OCI-LY7 (cell line): ENCODE data around the gene TAS2R20. TPM values are rescaled to one million over a fixed set of nuclear protein-coding genes. Genes with fewer than 3 reads are reported as not detected.

ENCODE experiments used
- BruUV-seq: library from RNA; stranded (reverse); fragments of 400-500 nt; replicated peaks from 2 replicates; lab custom pipeline; 2021; lab: Mats Ljungman, UMichigan
- CTCF ChIA-PET: fragments of 300-600 bp; sonication (Branson Sonifier 250); formaldehyde crosslinking; loops from one replicate; lab custom pipeline; 2022; ENCODE audit warnings: antibody characterized with exemption; ENCODE audit not compliant: unreplicated experiment; lab: Charles Lee
- POLR2A ChIA-PET: fragments of 300-600 bp; sonication (Branson Sonifier 250); formaldehyde crosslinking; loops from one replicate; lab custom pipeline; 2022; ENCODE audit warnings: antibody characterized with exemption; lab: Charles Lee
- DNase-seq: peaks from one replicate; pipeline ENCODE4 v3.0.0-alpha.2; 2015; ENCODE audit warnings: low spot score
- H2AFZ ChIP-seq: fragments of 200-600 bp; sonication (generic), shearing (Covaris generic); 2 replicates; pipeline ENCODE4 v1.6.1; 2014; ENCODE audit warnings: mild to moderate bottlenecking, antibody characterized with exemption, low read length, moderate library complexity
- H3K27ac ChIP-seq: fragments of 200-600 bp; sonication (generic); 2 replicates; pipeline ENCODE4 v1.5.1; 2014; ENCODE audit warnings: mixed run types, low read depth, mild to moderate bottlenecking, moderate library complexity, low read length, inconsistent platforms; ENCODE audit not compliant: poor library complexity, severe bottlenecking
- H3K36me3 ChIP-seq: fragments of 200-600 bp; sonication (generic); 2 replicates; pipeline ENCODE4 v1.6.1; 2014; ENCODE audit warnings: mild to moderate bottlenecking, antibody characterized with exemption, low read length, moderate library complexity, mixed read lengths; ENCODE audit not compliant: insufficient read depth
- H3K4me1 ChIP-seq: fragments of 200-600 bp; sonication (generic); 2 replicates; pipeline ENCODE4 v1.5.1; 2014; ENCODE audit warnings: mild to moderate bottlenecking, low read length; ENCODE audit not compliant: insufficient read depth, poor library complexity, severe bottlenecking
- H3K4me2 ChIP-seq: fragments of 200-600 bp; sonication (generic); 2 replicates; pipeline ENCODE4 v1.6.1; 2014; ENCODE audit warnings: mild to moderate bottlenecking, low read length
- H3K4me3 ChIP-seq: fragments of 200-600 bp; sonication (generic); 2 replicates; pipeline ENCODE4 v1.5.1; 2014; ENCODE audit warnings: mild to moderate bottlenecking, low read depth, low read length; ENCODE audit not compliant: poor library complexity, severe bottlenecking
- H3K79me2 ChIP-seq: fragments of 200-600 bp; sonication (generic); 2 replicates; pipeline ENCODE4 v1.6.1; 2016; ENCODE audit warnings: low read depth, mild to moderate bottlenecking, low read length, moderate library complexity, mixed read lengths; ENCODE audit not compliant: insufficient read depth
- H3K9me2 ChIP-seq: fragments of 200-600 bp; sonication (generic); 2 replicates; pipeline ENCODE4 v1.6.1; 2016; ENCODE audit warnings: mild to moderate bottlenecking, low read length, mixed read lengths; ENCODE audit not compliant: insufficient read depth
- H3K9me3 ChIP-seq: fragments of 200-600 bp; sonication (generic); 2 replicates; pipeline ENCODE4 v1.6.1; 2014; ENCODE audit warnings: mild to moderate bottlenecking, mixed run types, low read length, mixed read lengths
- H4K20me1 ChIP-seq: fragments of 200-600 bp; sonication (generic); 2 replicates; pipeline ENCODE4 v1.6.1; 2014; ENCODE audit warnings: mild to moderate bottlenecking, antibody characterized with exemption, low read length, moderate library complexity, mixed read lengths; ENCODE audit not compliant: insufficient read depth
- EZH2phosphoT487 ChIP-seq: fragments of 200-600 bp; sonication (generic); IDR thresholded peaks from 2 replicates; pipeline ENCODE4 v1.6.1; 2018; ENCODE audit warnings: low read depth, borderline replicate concordance, mild to moderate bottlenecking, mixed run types, antibody characterized with exemption, low read length, moderate library complexity, mixed read lengths
- intact Hi-C: fragments of 100-400 bp; cut with micrococcal nuclease; formaldehyde crosslinking; loops from one replicate; pipeline ENCODE4 v1.10.0; 2022; ENCODE audit not compliant: unreplicated experiment
- total RNA-seq, 2 experiments: library from RNA; depleted of rRNA in 1 of 2; stranded (reverse); fragments of >200 nt in 1 of 2; shearing (Covaris generic) in 1 of 2; gene quantifications; 2 replicates each; pipeline ENCODE4 v1.2.3, GENCODE V29; 2014 to 2022
- TF ChIP-seq, protein P1 (sequence below): fragments of 200-600 bp; sonication (generic); conservative IDR thresholded peaks from 2 replicates; pipeline ENCODE4 v1.5.1; 2014; ENCODE audit warnings: mild to moderate bottlenecking, antibody characterized with exemption, low read length, moderate library complexity, mixed read lengths

Gene TAS2R20
- total RNA-seq, 2 experiments from 2014 or later: 1.9 to 2.1 TPM

DNA sequence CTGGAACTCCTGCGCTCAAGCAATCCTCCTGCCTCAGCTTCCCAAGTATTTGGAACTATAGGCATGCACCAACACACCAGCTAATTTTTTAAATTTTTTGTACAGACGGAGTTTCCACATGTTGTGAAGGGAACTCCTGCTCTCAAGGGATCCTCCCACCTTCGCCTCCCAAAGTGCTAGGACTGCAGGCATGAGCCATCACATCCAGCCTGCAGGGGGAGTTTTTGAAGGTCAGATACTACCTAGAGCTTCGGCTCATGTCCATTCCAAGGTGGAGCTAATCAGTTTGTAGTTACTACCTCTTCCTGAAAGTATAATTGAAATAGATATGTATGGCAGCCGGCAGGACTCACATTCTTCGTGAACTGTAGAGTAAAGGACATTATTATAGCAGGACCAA is 28.0 kb upstream of the TAS2R20 start:
- H4K20me1 ChIP-seq: no peaks in the 10 kb centered on the region
- CTCF ChIA-PET: no interaction called here
- H3K4me3 ChIP-seq: no peak overlapping the region
- no peaks in the 10 kb centered on the region for H3K9me2 ChIP-seq
- H3K9me3 ChIP-seq: no peaks in the 10 kb centered on the region
- no peak overlapping the region for H3K4me2 ChIP-seq
- no TSS peak for BruUV-seq
- H3K4me1 ChIP-seq: no peaks in the 10 kb centered on the region
- H2AFZ ChIP-seq: no peak overlapping the region
- H3K79me2 ChIP-seq: no peaks in the 10 kb centered on the region
- POLR2A ChIA-PET: no interaction called here
- DNase-seq: peak; percentile 3
- no peaks in the 10 kb centered on the region for H3K36me3 ChIP-seq
- TF ChIP-seq, protein P1, sequence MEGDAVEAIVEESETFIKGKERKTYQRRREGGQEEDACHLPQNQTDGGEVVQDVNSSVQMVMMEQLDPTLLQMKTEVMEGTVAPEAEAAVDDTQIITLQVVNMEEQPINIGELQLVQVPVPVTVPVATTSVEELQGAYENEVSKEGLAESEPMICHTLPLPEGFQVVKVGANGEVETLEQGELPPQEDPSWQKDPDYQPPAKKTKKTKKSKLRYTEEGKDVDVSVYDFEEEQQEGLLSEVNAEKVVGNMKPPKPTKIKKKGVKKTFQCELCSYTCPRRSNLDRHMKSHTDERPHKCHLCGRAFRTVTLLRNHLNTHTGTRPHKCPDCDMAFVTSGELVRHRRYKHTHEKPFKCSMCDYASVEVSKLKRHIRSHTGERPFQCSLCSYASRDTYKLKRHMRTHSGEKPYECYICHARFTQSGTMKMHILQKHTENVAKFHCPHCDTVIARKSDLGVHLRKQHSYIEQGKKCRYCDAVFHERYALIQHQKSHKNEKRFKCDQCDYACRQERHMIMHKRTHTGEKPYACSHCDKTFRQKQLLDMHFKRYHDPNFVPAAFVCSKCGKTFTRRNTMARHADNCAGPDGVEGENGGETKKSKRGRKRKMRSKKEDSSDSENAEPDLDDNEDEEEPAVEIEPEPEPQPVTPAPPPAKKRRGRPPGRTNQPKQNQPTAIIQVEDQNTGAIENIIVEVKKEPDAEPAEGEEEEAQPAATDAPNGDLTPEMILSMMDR: peak; percentile 39; the same call in 1 of the 2 replicates
- no peak for TF ChIP-seq EZH2phosphoT487
- intact Hi-C loops: no loop called here
- H3K27ac ChIP-seq: no peak overlapping the region

DNA sequence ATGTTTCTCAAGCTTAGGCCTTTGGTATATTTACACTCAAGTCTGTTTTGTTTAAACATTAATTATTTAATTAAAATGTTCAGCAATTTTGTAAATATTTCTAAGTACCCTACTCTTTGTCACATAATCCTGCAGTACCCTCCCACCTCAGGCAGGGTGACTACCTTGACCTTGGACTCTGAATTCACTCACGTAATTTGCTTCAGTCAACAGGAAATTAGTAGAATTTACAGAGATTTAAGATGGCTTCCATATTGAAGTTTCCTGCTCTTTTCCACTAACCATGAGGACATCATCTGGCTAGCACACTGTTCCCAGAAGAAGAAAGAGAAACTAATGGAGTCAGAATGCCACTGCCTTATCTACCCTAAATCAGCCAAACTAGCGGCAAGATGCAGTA is 25.3 kb upstream of the TAS2R20 start:
- intact Hi-C loops: no loop called here
- no peak overlapping the region for H3K4me3 ChIP-seq
- no peaks in the 10 kb centered on the region for H3K4me1 ChIP-seq
- H3K9me3 ChIP-seq: no peaks in the 10 kb centered on the region
- POLR2A ChIA-PET: no interaction called here
- H3K27ac ChIP-seq: no peak overlapping the region
- no peaks in the 10 kb centered on the region for H3K36me3 ChIP-seq
- H2AFZ ChIP-seq: no peak overlapping the region
- no peak for TF ChIP-seq EZH2phosphoT487
- BruUV-seq: no TSS peak
- CTCF ChIA-PET: no interaction called here
- no peak overlapping the region for H3K4me2 ChIP-seq
- H3K79me2 ChIP-seq: no peaks in the 10 kb centered on the region
- no peaks in the 10 kb centered on the region for H3K9me2 ChIP-seq
- H4K20me1 ChIP-seq: no peaks in the 10 kb centered on the region; the same call in 1 of the 2 replicates
- no peak for DNase-seq

DNA sequence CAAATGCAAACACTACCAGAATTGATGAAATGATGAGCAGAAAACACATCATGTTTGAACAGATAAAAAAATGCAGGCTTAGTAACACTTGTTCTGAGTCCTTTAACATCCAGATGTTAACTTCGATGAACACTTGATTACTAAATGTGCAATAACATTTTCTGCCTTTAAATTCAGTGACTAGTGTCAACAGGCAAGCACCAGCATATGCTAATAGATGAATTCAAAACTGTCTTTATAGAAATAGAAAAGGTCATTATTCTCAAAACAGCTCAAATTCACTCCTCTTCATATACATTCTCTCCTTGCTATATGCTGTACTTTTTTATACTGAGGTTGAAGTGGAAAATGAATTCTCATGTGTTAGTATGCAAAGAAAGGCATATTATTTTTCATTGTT is 24.4 kb upstream of the TAS2R20 start, which contains the start of gene TAS2R19:
Gene TAS2R19 (minus strand): TSS at position 101 of the 400 bp plus-strand sequence. CDS start 49 bp downstream, at position 52.
- CTCF ChIA-PET: no interaction called here

More for the DNA sequence above, 24.4 kb upstream of the TAS2R20 start, which contains the start of gene TAS2R19:
- H3K4me2 ChIP-seq: no peak within 1 kb of the TSS
- no peak within 1 kb of the TSS for H3K4me3 ChIP-seq
- no TSS peak for BruUV-seq
- no peaks in the 10 kb centered on the region for H3K36me3 ChIP-seq
- POLR2A ChIA-PET: no interaction called here
- no peak for TF ChIP-seq EZH2phosphoT487
- TF ChIP-seq, protein P1: no peak
- no peak for DNase-seq
- H3K79me2 ChIP-seq: no peaks in the 10 kb centered on the region
- H2AFZ ChIP-seq: no peak within 1 kb of the TSS
- H3K27ac ChIP-seq: no peak within 1 kb of the TSS
- intact Hi-C loops: no loop called here
- no peaks in the 10 kb centered on the region for H3K4me1 ChIP-seq
- no peaks in the 10 kb centered on the region for H3K9me3 ChIP-seq
- H4K20me1 ChIP-seq: no peaks in the 10 kb centered on the region; the same call in 1 of the 2 replicates
- no peaks in the 10 kb centered on the region for H3K9me2 ChIP-seq
